DMS 273 (cell line): ENCODE results near the gene PC.

ENCODE experiments used
- DNase-seq: peaks from one replicate; lab custom pipeline; 2025; ENCODE audit not compliant: unreplicated experiment; lab: John Stamatoyannopoulos, UW

The PC gene

GRCh38 chr11:66956689-66957290 lies 1.4 kb downstream of the PC start:
- peak; percentile 41 for DNase-seq

GRCh38 chr11:66953081-66953833 lies 4.9 kb downstream of the PC start:
- no peak for DNase-seq

GRCh38 chr11:66951927-66952337 lies 6.3 kb downstream of the PC start:
- peak; percentile 88 for DNase-seq

- DNase-seq = no peak
Measured at GRCh38 chr11:66951135-66951534, 7.0 kb downstream of the PC start.

- DNase-seq = peak; percentile 20
Measured at GRCh38 chr11:66950112-66950535, 8.1 kb downstream of the PC start.

GRCh38 chr11:66938582-66939135 lies 19.5 kb downstream of the PC start:
- DNase-seq = no peak

GRCh38 chr11:66937193-66937733 lies 20.9 kb downstream of the PC start:
- DNase-seq = no peak

- DNase-seq = no peak
Measured at GRCh38 chr11:66936311-66936711, 21.9 kb downstream of the PC start.

GRCh38 chr11:66934950-66935779 lies 23.0 kb downstream of the PC start:
- no peak for DNase-seq

- DNase-seq = no peak
Measured at GRCh38 chr11:66933531-66933930, 24.7 kb downstream of the PC start.

- no peak for DNase-seq
Measured at GRCh38 chr11:66932543-66932942, 25.6 kb downstream of the PC start.

- DNase-seq = no peak
Measured at GRCh38 chr11:66929753-66930152, 28.4 kb downstream of the PC start.

GRCh38 chr11:66924272-66924671 lies 33.9 kb downstream of the PC start:
- no peak for DNase-seq

- DNase-seq = no peak
Measured at GRCh38 chr11:66922551-66922950, 35.6 kb downstream of the PC start.

- DNase-seq = no peak
Measured at GRCh38 chr11:66920978-66921784, 37.0 kb downstream of the PC start.

GRCh38 chr11:66919923-66920322 lies 38.3 kb downstream of the PC start:
- no peak for DNase-seq

GRCh38 chr11:66918741-66919140 lies 39.4 kb downstream of the PC start:
- no peak for DNase-seq

- DNase-seq = no peak
Measured at GRCh38 chr11:66915866-66916265, 42.3 kb downstream of the PC start.

GRCh38 chr11:66915046-66915832 lies 42.9 kb downstream of the PC start:
- DNase-seq = no peak

GRCh38 chr11:66914505-66914904 lies 43.7 kb downstream of the PC start:
- DNase-seq = no peak
